GM23338 (cell line): Measurements from ENCODE around the gene BANK1.

Source experiments
- CTCF ChIP-seq, 2 experiments: fragments of 200-600 bp in 1 of 2; sonication (generic) in 1 of 2; conservative IDR thresholded peaks; 2 replicates each; pipeline versions ENCODE4 v1.5.1 to v1.6.1; 2016 to 2017; ENCODE audit warnings: antibody characterized with exemption in 2 of 2, low read depth in 2 of 2, mild to moderate bottlenecking in 2 of 2, moderate library complexity in 1 of 2
- EZH2 ChIP-seq: fragments of 200-600 bp; sonication (generic); IDR thresholded peaks from one replicate; pipeline ENCODE4 v1.8.0; 2017; ENCODE audit warnings: antibody characterized with exemption, mild to moderate bottlenecking, low read depth; ENCODE audit not compliant: unreplicated experiment
- JUNB ChIP-seq: IDR thresholded peaks from one replicate; pipeline ENCODE4 v1.6.1; 2016; ENCODE audit warnings: antibody characterized with exemption; ENCODE audit not compliant: unreplicated experiment

GRCh38 chr4:101989551-101989950, 199.0 kb downstream of the BANK1 start:
- TF ChIP-seq CTCF (conservative IDR thresholded peaks at IDR 0.05; ENCODE audit: low read depth in 2 of 2) (no peak), EZH2 (no peak), JUNB (no peak)
